GM12878 (cell line): ENCODE measurements around the gene TYW5. TPM values are rescaled to one million over a fixed set of nuclear protein-coding genes. Genes with fewer than 3 reads are reported as not detected.

Source experiments
- ATAC-seq: fragments of 200-7000 bp; cut with Tn5 transposase; 3 replicates; pipeline ENCODE4 v1.9.1; 2020; ENCODE audit warnings: mild to moderate bottlenecking, moderate library complexity
- BruUV-seq: library from RNA; stranded (reverse); fragments of 400-500 nt; replicated peaks from 2 replicates; lab custom pipeline; 2021; lab: Mats Ljungman, UMichigan
- CTCF ChIA-PET: fragments of 300-600 bp; sonication (Branson Sonifier 250); formaldehyde crosslinking; extraction: SDS; loops from one replicate; lab custom pipeline; 2021; ENCODE audit warnings: inconsistent platforms; lab: Yijun Ruan, JAX
- POLR2A ChIA-PET: fragments of 350-600 bp; formaldehyde crosslinking; extraction: SDS; loops from one replicate; lab custom pipeline; 2021; ENCODE audit warnings: inconsistent platforms; lab: Charles Lee
- RAD21 ChIA-PET: fragments of 300-600 bp; sonication (Branson Sonifier 250); formaldehyde crosslinking; loops from one replicate; lab custom pipeline; 2023; ENCODE audit warnings: antibody characterized with exemption; ENCODE audit not compliant: unreplicated experiment; lab: Charles Lee
- SMC1A ChIA-PET: fragments of 300-600 bp; sonication (Branson Sonifier 250); formaldehyde crosslinking; loops from one replicate; lab custom pipeline; 2023; ENCODE audit not compliant: unreplicated experiment, uncharacterized antibody; lab: Charles Lee
- DNase-seq: peaks from one replicate; pipeline ENCODE4 v3.0.0-alpha.2; 2011; ENCODE audit warnings: low read depth, low spot score
- FAIRE-seq: peaks from 3 replicates; lab custom pipeline; 2011; peaks lifted over from hg19 to GRCh38; lab: Jason Lieb, UNC
- H2AFZ ChIP-seq: 2 replicates; pipeline ENCODE4 v1.6.0; 2011; ENCODE audit warnings: low read depth, low read length, control low read depth; ENCODE audit not compliant: control insufficient read depth
- H3K27ac ChIP-seq: 2 replicates; pipeline ENCODE4 v1.5.1; 2011; ENCODE audit warnings: control low read depth; ENCODE audit not compliant: control insufficient read depth, insufficient read depth
- H3K27me3 ChIP-seq, 2 experiments: replicated peaks in 1 of 2; 2 replicates each; pipeline versions ENCODE4 v1.6.0 to v1.6.1; 2011; ENCODE audit warnings: low read length in 1 of 2; ENCODE audit not compliant: control insufficient read depth in 2 of 2, insufficient read depth in 2 of 2
- H3K36me3 ChIP-seq, 2 experiments: 2 replicates each; pipeline ENCODE4 v1.5.1; 2011; ENCODE audit warnings: low read length in 1 of 2; ENCODE audit not compliant: control insufficient read depth in 2 of 2, insufficient read depth in 2 of 2
- H3K4me1 ChIP-seq: 2 replicates; pipeline ENCODE4 v1.6.1; 2011; ENCODE audit warnings: mild to moderate bottlenecking, low read length, moderate library complexity, mixed read lengths; ENCODE audit not compliant: control insufficient read depth, insufficient read depth
- H3K4me2 ChIP-seq: 2 replicates; pipeline ENCODE4 v1.6.0; 2011; ENCODE audit warnings: control low read depth; ENCODE audit not compliant: control insufficient read depth, insufficient read depth
- H3K4me3 ChIP-seq: fragments of 200-600 bp; sonication (generic); 2 replicates; pipeline ENCODE4 v1.5.1; 2016
- H3K79me2 ChIP-seq: 2 replicates; pipeline ENCODE4 v1.6.0; 2011; ENCODE audit warnings: low read length; ENCODE audit not compliant: control insufficient read depth, insufficient read depth
- H3K9ac ChIP-seq: 2 replicates; pipeline ENCODE4 v1.8.0; 2011; ENCODE audit warnings: low read length, control low read depth, mixed read lengths; ENCODE audit not compliant: control insufficient read depth, insufficient read depth
- H3K9me3 ChIP-seq: replicated peaks from 3 replicates; pipeline ENCODE4 v1.5.1; 2011; ENCODE audit warnings: mild to moderate bottlenecking, low read length; ENCODE audit not compliant: control insufficient read depth, insufficient read depth
- H4K20me1 ChIP-seq: 2 replicates; pipeline ENCODE4 v1.6.0; 2011; ENCODE audit not compliant: control insufficient read depth, insufficient read depth
- BMI1 ChIP-seq: fragments of 450-650 bp; IDR thresholded peaks from 2 replicates; pipeline ENCODE4 v1.6.1; 2016; ENCODE audit warnings: mild to moderate bottlenecking, moderate library complexity, borderline replicate concordance
- ESRRA ChIP-seq: IDR thresholded peaks from 2 replicates; pipeline ENCODE4 v1.6.1; 2012; ENCODE audit warnings: mild to moderate bottlenecking, low read length, improper control_type of control experiment
- IKZF1 ChIP-seq: fragments of 450-650 bp; conservative IDR thresholded peaks from 2 replicates; pipeline ENCODE4 v1.6.1; 2017; ENCODE audit warnings: antibody characterized with exemption, mild to moderate bottlenecking
- JUNB ChIP-seq: IDR thresholded peaks from 2 replicates; pipeline ENCODE4 v1.6.1; 2016; ENCODE audit warnings: antibody characterized with exemption, mild to moderate bottlenecking
- NFXL1 ChIP-seq: fragments of 450-650 bp; IDR thresholded peaks from 2 replicates; pipeline ENCODE4 v1.6.1; 2017; ENCODE audit warnings: antibody characterized with exemption, mild to moderate bottlenecking, borderline replicate concordance
- NR2C2 ChIP-seq: IDR thresholded peaks from 2 replicates; pipeline ENCODE4 v1.6.1; 2011; ENCODE audit warnings: borderline replicate concordance, low read depth; ENCODE audit not compliant: control insufficient read depth, insufficient read length
- RAD51 ChIP-seq: fragments of 450-650 bp; IDR thresholded peaks from 2 replicates; pipeline ENCODE4 v1.6.1; 2016; ENCODE audit warnings: moderate library complexity, mild to moderate bottlenecking, inconsistent platforms
- SIX5 ChIP-seq: IDR thresholded peaks from 2 replicates; pipeline ENCODE4 v1.6.1; 2011; ENCODE audit warnings: mild to moderate bottlenecking, low read depth, low read length, moderate library complexity; ENCODE audit not compliant: severe bottlenecking
- SMC3 ChIP-seq: IDR thresholded peaks from 2 replicates; pipeline ENCODE4 v1.6.1; 2011; ENCODE audit warnings: low read length, improper control_type of control experiment, borderline replicate concordance
- SREBF2 ChIP-seq: IDR thresholded peaks from 2 replicates; pipeline ENCODE4 v1.6.1; 2012; ENCODE audit warnings: mild to moderate bottlenecking, low read length
- ZBED1 ChIP-seq: IDR thresholded peaks from 2 replicates; pipeline ENCODE4 v1.6.1; 2016; ENCODE audit warnings: borderline replicate concordance
- ZNF207 ChIP-seq: fragments of 450-650 bp; IDR thresholded peaks from 2 replicates; pipeline ENCODE4 v1.6.1; 2014; ENCODE audit warnings: antibody characterized with exemption, mild to moderate bottlenecking, borderline replicate concordance
- ZNF687 ChIP-seq: fragments of 450-650 bp; IDR thresholded peaks from 2 replicates; pipeline ENCODE4 v1.6.1; 2017; ENCODE audit warnings: mild to moderate bottlenecking, moderate library complexity
- WGBS: methylation state at CpG from one replicate; pipeline ENCODE4 v1.1.6; 2016; ENCODE audit warnings: low lambda C conversion rate; ENCODE audit not compliant: insufficient replicate concordance, insufficient coverage; ENCODE audit errors: missing lambda C conversion rate; 5-methylcytosine and 5-hydroxymethylcytosine counted together
- in situ Hi-C: fragments of 300-500 bp; cut with MboI; formaldehyde crosslinking; loops from 9 replicates; pipeline ENCODE4 v1.14.3; 2018; ENCODE audit warnings: mixed read lengths
- intact Hi-C: fragments of 100-400 bp; cut with micrococcal nuclease; formaldehyde crosslinking; loops from one replicate; pipeline ENCODE4 v1.14.2; 2022; ENCODE audit not compliant: unreplicated experiment
- polyA plus RNA-seq, 11 experiments: library from polyadenylated mRNA; depleted of rRNA in 4 of 11; unstranded in 6 of 11; stranded (reverse) in 5 of 11; fragments of >200 nt; fragmentation: Nextera tagmentation in 4 of 11; fragmentation: Illumina TruSeq in 1 of 11; extraction: Ambion mirVana in 4 of 11; extraction: Trizol in 1 of 11; gene quantifications; 1 replicate in 1 of 11; 2 replicates in 10 of 11; pipeline versions ENCODE4 v1.2.1 to v1.2.3, GENCODE V29; 2011 to 2016; ENCODE audit warnings: inconsistent platforms in 2 of 11, missing spikeins in 2 of 11, low read depth in 1 of 11
- total RNA-seq, 4 experiments: library from RNA; depleted of rRNA in 3 of 4; stranded (reverse); fragments of >200 nt in 3 of 4; fragmentation: Illumina TruSeq in 1 of 4; extraction: Trizol in 1 of 4; gene quantifications; 2 replicates each; pipeline versions ENCODE4 v1.2.1 to v1.2.3, GENCODE V29; 2013 to 2021
- TF ChIP-seq, protein P1 (sequence below): IDR thresholded peaks from 2 replicates; pipeline ENCODE4 v1.6.1; 2012; ENCODE audit warnings: low read depth, low read length, improper control_type of control experiment

The TYW5 gene
- total and polyA plus RNA-seq, 10 of the 15 experiments (the other 5 are each of a cell fraction or from before 2014, with no cell fraction given), result 4.6 to 11.8 (median 7.4) TPM

- TF ChIP-seq ZBED1 (no peak), BMI1 (no peak), SREBF2 (no peak), ZNF207 (no peak)
- TF ChIP-seq, protein P1, sequence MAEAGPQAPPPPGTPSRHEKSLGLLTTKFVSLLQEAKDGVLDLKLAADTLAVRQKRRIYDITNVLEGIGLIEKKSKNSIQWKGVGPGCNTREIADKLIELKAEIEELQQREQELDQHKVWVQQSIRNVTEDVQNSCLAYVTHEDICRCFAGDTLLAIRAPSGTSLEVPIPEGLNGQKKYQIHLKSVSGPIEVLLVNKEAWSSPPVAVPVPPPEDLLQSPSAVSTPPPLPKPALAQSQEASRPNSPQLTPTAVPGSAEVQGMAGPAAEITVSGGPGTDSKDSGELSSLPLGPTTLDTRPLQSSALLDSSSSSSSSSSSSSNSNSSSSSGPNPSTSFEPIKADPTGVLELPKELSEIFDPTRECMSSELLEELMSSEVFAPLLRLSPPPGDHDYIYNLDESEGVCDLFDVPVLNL, result no peak
- ChIA-PET CTCF (no interaction called here), RAD21 (no interaction called here), SMC1A (interaction anchor here (0.6 kb wide), 1 partner anchor 26 kb away, joined by 3 read pairs; no protein-coding TSS in a partner anchor), POLR2A (no interaction called here)
- no peak overlapping the region for H3K9ac ChIP-seq
- no peaks in the 10 kb centered on the region for H3K79me2 ChIP-seq
- H3K9me3 ChIP-seq, result no peaks in the 10 kb centered on the region
- intact Hi-C loops (no loop called here), in situ Hi-C loops (no loop called here)
- no peaks in the 10 kb centered on the region for H3K4me1 ChIP-seq
- no peak overlapping the region for H3K4me3 ChIP-seq
- no peaks in the 10 kb centered on the region for H3K36me3 ChIP-seq
- WGBS, result 19% methylated on average over 2 of the region's 2 CpGs
- H3K27me3 ChIP-seq, result no peaks in the 10 kb centered on the region
- H3K4me2 ChIP-seq, result no peak overlapping the region
- no peaks in the 10 kb centered on the region for H4K20me1 ChIP-seq
- DNase-seq, result no peak
- no peak for FAIRE-seq
- no peak overlapping the region for H2AFZ ChIP-seq
- H3K27ac ChIP-seq, result no peak overlapping the region
- ATAC-seq, result no peak
- BruUV-seq, result no TSS peak
These were observed 58.7 kb downstream of the TYW5 start for GRCh38 chr2:199896617-199897016.

DNA sequence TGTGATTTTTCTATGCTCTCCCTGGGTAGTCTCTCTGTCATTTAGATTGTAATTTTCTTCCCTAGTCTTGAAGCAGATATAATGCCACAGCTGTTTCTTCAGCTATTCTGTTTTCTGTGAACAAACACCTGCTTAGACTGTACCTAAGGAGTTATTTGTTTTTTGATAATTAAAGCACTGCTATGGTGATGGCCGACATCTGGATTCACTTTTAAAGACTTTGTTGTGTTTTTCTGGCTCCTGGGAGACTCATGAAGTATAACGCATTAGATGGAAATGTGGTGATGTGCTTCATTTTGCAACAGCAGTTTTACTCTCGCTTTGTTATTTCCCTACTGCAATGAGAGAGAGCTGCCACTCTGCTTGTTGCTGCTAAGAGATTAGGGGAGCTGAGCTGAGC lies 59.9 kb downstream of the TYW5 start:
- DNase-seq (no peak), ATAC-seq (no peak), FAIRE-seq (no peak)
- no peak overlapping the region for H3K4me3 ChIP-seq
- H3K27ac ChIP-seq, result no peak overlapping the region
- no peaks in the 10 kb centered on the region for H4K20me1 ChIP-seq
- no peak overlapping the region for H3K4me2 ChIP-seq
- no peaks in the 10 kb centered on the region for H3K27me3 ChIP-seq
- no peaks in the 10 kb centered on the region for H3K4me1 ChIP-seq
- no peaks in the 10 kb centered on the region for H3K9me3 ChIP-seq
- H3K79me2 ChIP-seq, result no peaks in the 10 kb centered on the region
- no peak overlapping the region for H3K9ac ChIP-seq
- ChIA-PET RAD21 (no interaction called here), CTCF (no interaction called here), POLR2A (no interaction called here), SMC1A (no interaction called here)
- no peaks in the 10 kb centered on the region for H3K36me3 ChIP-seq
- no TSS peak for BruUV-seq
- in situ Hi-C loops (no loop called here), intact Hi-C loops (no loop called here)
- WGBS, result 68% methylated on average over 3 of the region's 3 CpGs
- no peak overlapping the region for H2AFZ ChIP-seq
- TF ChIP-seq NFXL1 (no peak), SIX5 (no peak), ESRRA (no peak), RAD51 (no peak), NR2C2 (no peak), IKZF1 (no peak), JUNB (no peak), SMC3 (no peak), ZNF687 (no peak)
